Measurements from ENCODE around the gene IL16.
"Not testable (repeated sequence)": the region's sequence is repeated elsewhere in the genome, so short reads cannot be mapped to it uniquely, and the experiment has no call there.

Gene IL16

GRCh38 chr15:81191701-81192100 is 5.0 kb upstream of the IL16 start:
- no peak overlapping the region for H3K9ac ChIP-seq (ENCODE audit: low read depth, low read length)
- H3K4me3 ChIP-seq (ENCODE audit: low read length): no peak overlapping the region
- no peaks in the 10 kb centered on the region for H3K9me3 ChIP-seq (ENCODE audit: insufficient read depth, low read depth, low read length)
- H3K27ac ChIP-seq (ENCODE audit: low read length): no peak overlapping the region
- no peaks in the 10 kb centered on the region for H3K4me1 ChIP-seq (ENCODE audit: insufficient read depth, low read length)
- no peaks in the 10 kb centered on the region for H3K27me3 ChIP-seq (ENCODE audit: insufficient read depth, low read length)
- no peaks in the 10 kb centered on the region for H3K36me3 ChIP-seq (ENCODE audit: insufficient read depth, low read depth, low read length)

GRCh38 chr15:81194723-81195122 is 2.0 kb upstream of the IL16 start:
- Histone ChIP-seq H3K4me1 (ENCODE audit: insufficient read depth, low read length) (no peaks in the 10 kb centered on the region), H3K4me3 (ENCODE audit: low read length) (no peak overlapping the region), H3K36me3 (ENCODE audit: insufficient read depth, low read depth, low read length) (no peaks in the 10 kb centered on the region), H3K27ac (ENCODE audit: low read length) (no peak overlapping the region), H3K9me3 (ENCODE audit: insufficient read depth, low read depth, low read length) (no peaks in the 10 kb centered on the region), H3K27me3 (ENCODE audit: insufficient read depth, low read length) (no peaks in the 10 kb centered on the region), H3K9ac (ENCODE audit: low read depth, low read length) (no peak overlapping the region)

GRCh38 chr15:81195339-81195864 is 1.3 kb upstream of the IL16 start:
- Histone ChIP-seq H3K9me3 (ENCODE audit: insufficient read depth, low read depth, low read length) (no peaks in the 10 kb centered on the region), H3K36me3 (ENCODE audit: insufficient read depth, low read depth, low read length) (no peaks in the 10 kb centered on the region), H3K27ac (ENCODE audit: low read length) (no peak overlapping the region), H3K4me1 (ENCODE audit: insufficient read depth, low read length) (no peaks in the 10 kb centered on the region), H3K9ac (ENCODE audit: low read depth, low read length) (no peak overlapping the region), H3K4me3 (ENCODE audit: low read length) (no peak overlapping the region), H3K27me3 (ENCODE audit: insufficient read depth, low read length) (no peaks in the 10 kb centered on the region)

GRCh38 chr15:81197255-81197630 is 564 bp downstream of the IL16 start:
- no peaks in the 10 kb centered on the region for H3K9me3 ChIP-seq (ENCODE audit: insufficient read depth, low read depth, low read length)
- H3K36me3 ChIP-seq (ENCODE audit: insufficient read depth, low read depth, low read length): no peaks in the 10 kb centered on the region
- H3K4me1 ChIP-seq (ENCODE audit: insufficient read depth, low read length): no peaks in the 10 kb centered on the region
- no peak overlapping the region for H3K4me3 ChIP-seq (ENCODE audit: low read length)
- no peak overlapping the region for H3K9ac ChIP-seq (ENCODE audit: low read depth, low read length)
- H3K27ac ChIP-seq (ENCODE audit: low read length): no peak overlapping the region
- no peaks in the 10 kb centered on the region for H3K27me3 ChIP-seq (ENCODE audit: insufficient read depth, low read length)

- Histone ChIP-seq H3K4me3 (ENCODE audit: low read length) (no peak overlapping the region), H3K9ac (ENCODE audit: low read depth, low read length) (no peak overlapping the region), H3K9me3 (ENCODE audit: insufficient read depth, low read depth, low read length) (no peaks in the 10 kb centered on the region), H3K27ac (ENCODE audit: low read length) (no peak overlapping the region), H3K36me3 (ENCODE audit: insufficient read depth, low read depth, low read length) (no peaks in the 10 kb centered on the region), H3K27me3 (ENCODE audit: insufficient read depth, low read length) (no peaks in the 10 kb centered on the region), H3K4me1 (ENCODE audit: insufficient read depth, low read length) (no peaks in the 10 kb centered on the region)
Observed at GRCh38 chr15:81197688-81198281, 1.1 kb downstream of the IL16 start.

- Histone ChIP-seq H3K4me1 (ENCODE audit: insufficient read depth, low read length) (no peaks in the 10 kb centered on the region), H3K9ac (ENCODE audit: low read depth, low read length) (no peak overlapping the region), H3K27me3 (ENCODE audit: insufficient read depth, low read length) (no peaks in the 10 kb centered on the region), H3K36me3 (ENCODE audit: insufficient read depth, low read depth, low read length) (no peaks in the 10 kb centered on the region), H3K27ac (ENCODE audit: low read length) (no peak overlapping the region), H3K4me3 (ENCODE audit: low read length) (no peak overlapping the region), H3K9me3 (ENCODE audit: insufficient read depth, low read depth, low read length) (no peaks in the 10 kb centered on the region)
Observed at GRCh38 chr15:81199031-81199779, 2.5 kb downstream of the IL16 start.

GRCh38 chr15:81206018-81206417 is 9.3 kb downstream of the IL16 start:
- H3K4me3 ChIP-seq (ENCODE audit: low read length): no peak overlapping the region
- no peak overlapping the region for H3K9ac ChIP-seq (ENCODE audit: low read depth, low read length)
- H3K36me3 ChIP-seq (ENCODE audit: insufficient read depth, low read depth, low read length): no peaks in the 10 kb centered on the region
- H3K4me1 ChIP-seq (ENCODE audit: insufficient read depth, low read length): no peaks in the 10 kb centered on the region
- no peaks in the 10 kb centered on the region for H3K9me3 ChIP-seq (ENCODE audit: insufficient read depth, low read depth, low read length)
- H3K27ac ChIP-seq (ENCODE audit: low read length): no peak overlapping the region
- no peaks in the 10 kb centered on the region for H3K27me3 ChIP-seq (ENCODE audit: insufficient read depth, low read length)

GRCh38 chr15:81207987-81208386 is 11.3 kb downstream of the IL16 start:
- H3K4me3 ChIP-seq (ENCODE audit: low read length); H3K9me3 ChIP-seq (ENCODE audit: insufficient read depth, low read depth, low read length); H3K9ac ChIP-seq (ENCODE audit: low read depth, low read length); H3K4me1 ChIP-seq (ENCODE audit: insufficient read depth, low read length); H3K27ac ChIP-seq (ENCODE audit: low read length); H3K36me3 ChIP-seq (ENCODE audit: insufficient read depth, low read depth, low read length); H3K27me3 ChIP-seq (ENCODE audit: insufficient read depth, low read length): not testable (repeated sequence)

- Histone ChIP-seq H3K27me3 (ENCODE audit: insufficient read depth, low read length) (no peaks in the 10 kb centered on the region), H3K36me3 (ENCODE audit: insufficient read depth, low read depth, low read length) (no peaks in the 10 kb centered on the region), H3K27ac (ENCODE audit: low read length) (no peak overlapping the region), H3K9me3 (ENCODE audit: insufficient read depth, low read depth, low read length) (peaks cover 4% of the 10 kb centered on the region; the same call in 1 of the 2 replicates), H3K4me3 (ENCODE audit: low read length) (no peak overlapping the region), H3K4me1 (ENCODE audit: insufficient read depth, low read length) (no peaks in the 10 kb centered on the region), H3K9ac (ENCODE audit: low read depth, low read length) (no peak overlapping the region)
Observed at GRCh38 chr15:81209635-81210034, 13.0 kb downstream of the IL16 start.

- Histone ChIP-seq H3K4me1 (ENCODE audit: insufficient read depth, low read length) (no peaks in the 10 kb centered on the region), H3K9ac (ENCODE audit: low read depth, low read length) (no peak overlapping the region), H3K27ac (ENCODE audit: low read length) (no peak overlapping the region), H3K27me3 (ENCODE audit: insufficient read depth, low read length) (no peaks in the 10 kb centered on the region), H3K9me3 (ENCODE audit: insufficient read depth, low read depth, low read length) (peaks cover 5% of the 10 kb centered on the region; the same call in 1 of the 2 replicates), H3K4me3 (ENCODE audit: low read length) (no peak overlapping the region), H3K36me3 (ENCODE audit: insufficient read depth, low read depth, low read length) (no peaks in the 10 kb centered on the region)
Observed at GRCh38 chr15:81211376-81211775, 14.7 kb downstream of the IL16 start.

GRCh38 chr15:81213982-81214381 is 17.3 kb downstream of the IL16 start:
- H3K9me3 ChIP-seq (ENCODE audit: insufficient read depth, low read depth, low read length): peaks cover 5% of the 10 kb centered on the region; the same call in 1 of the 2 replicates
- no peaks in the 10 kb centered on the region for H3K27me3 ChIP-seq (ENCODE audit: insufficient read depth, low read length)
- no peak overlapping the region for H3K9ac ChIP-seq (ENCODE audit: low read depth, low read length)
- H3K36me3 ChIP-seq (ENCODE audit: insufficient read depth, low read depth, low read length): no peaks in the 10 kb centered on the region
- no peak overlapping the region for H3K27ac ChIP-seq (ENCODE audit: low read length)
- H3K4me3 ChIP-seq (ENCODE audit: low read length): no peak overlapping the region
- H3K4me1 ChIP-seq (ENCODE audit: insufficient read depth, low read length): no peaks in the 10 kb centered on the region

GRCh38 chr15:81215531-81215930 is 18.9 kb downstream of the IL16 start:
- Histone ChIP-seq H3K36me3 (ENCODE audit: insufficient read depth, low read depth, low read length) (no peaks in the 10 kb centered on the region), H3K27ac (ENCODE audit: low read length) (no peak overlapping the region), H3K9me3 (ENCODE audit: insufficient read depth, low read depth, low read length) (peaks cover 5% of the 10 kb centered on the region; the same call in 1 of the 2 replicates), H3K9ac (ENCODE audit: low read depth, low read length) (no peak overlapping the region), H3K4me3 (ENCODE audit: low read length) (no peak overlapping the region), H3K4me1 (ENCODE audit: insufficient read depth, low read length) (no peaks in the 10 kb centered on the region), H3K27me3 (ENCODE audit: insufficient read depth, low read length) (no peaks in the 10 kb centered on the region)

Data from iPS-20b (cell line).